Middle frontal gyrus (tissue), 1 donor: Measurements from ENCODE around the gene HOXA7.

Source experiments
- DNase-seq: peaks from one replicate; pipeline ENCODE4 v3.0.0-alpha.2; 2015; ENCODE audit warnings: low spot score; ENCODE audit errors: extremely low spot score

HOXA7 gene

DNA sequence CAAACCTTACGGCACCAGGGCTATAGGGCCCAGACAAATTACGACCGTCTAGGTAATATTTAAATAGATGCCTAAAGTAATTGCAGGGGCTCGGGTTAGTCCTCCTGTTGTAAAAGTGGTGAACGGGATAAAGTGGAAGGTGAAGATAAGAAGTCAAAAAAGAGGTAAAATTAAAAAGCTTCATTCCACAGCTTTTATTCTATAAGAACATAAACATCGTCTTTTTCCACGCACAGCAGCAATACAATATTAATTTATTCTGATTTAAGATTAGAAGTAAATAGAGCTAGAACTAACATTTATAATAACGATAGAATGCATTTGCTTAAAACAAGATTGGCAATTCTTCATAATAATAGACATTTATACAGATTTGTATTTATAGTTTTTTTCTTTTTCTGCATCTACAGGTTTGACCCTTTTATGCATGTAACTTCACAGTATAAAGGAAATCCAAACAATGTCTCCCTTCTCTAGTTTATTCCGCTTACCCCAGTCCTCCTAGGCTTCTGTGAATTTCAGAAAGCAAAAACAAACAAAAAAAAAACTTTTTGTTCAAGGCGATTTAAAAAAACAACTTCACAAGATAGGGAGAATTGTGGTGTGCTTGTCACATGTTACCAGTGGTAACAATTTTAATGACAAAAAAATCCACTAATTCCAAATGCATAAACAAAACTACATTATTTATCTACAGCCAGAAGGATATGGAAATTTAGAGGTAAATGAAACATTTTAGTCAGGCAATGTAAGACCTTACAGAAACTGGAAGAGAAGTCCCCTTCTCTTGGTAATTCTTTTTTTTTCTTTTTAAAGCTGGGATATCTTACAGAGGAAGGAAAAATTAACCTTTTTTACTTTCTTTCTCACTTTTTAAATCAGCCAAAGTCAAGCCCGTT is 14.2 kb upstream of the HOXA7 start:
- DNase-seq = no peak

DNA sequence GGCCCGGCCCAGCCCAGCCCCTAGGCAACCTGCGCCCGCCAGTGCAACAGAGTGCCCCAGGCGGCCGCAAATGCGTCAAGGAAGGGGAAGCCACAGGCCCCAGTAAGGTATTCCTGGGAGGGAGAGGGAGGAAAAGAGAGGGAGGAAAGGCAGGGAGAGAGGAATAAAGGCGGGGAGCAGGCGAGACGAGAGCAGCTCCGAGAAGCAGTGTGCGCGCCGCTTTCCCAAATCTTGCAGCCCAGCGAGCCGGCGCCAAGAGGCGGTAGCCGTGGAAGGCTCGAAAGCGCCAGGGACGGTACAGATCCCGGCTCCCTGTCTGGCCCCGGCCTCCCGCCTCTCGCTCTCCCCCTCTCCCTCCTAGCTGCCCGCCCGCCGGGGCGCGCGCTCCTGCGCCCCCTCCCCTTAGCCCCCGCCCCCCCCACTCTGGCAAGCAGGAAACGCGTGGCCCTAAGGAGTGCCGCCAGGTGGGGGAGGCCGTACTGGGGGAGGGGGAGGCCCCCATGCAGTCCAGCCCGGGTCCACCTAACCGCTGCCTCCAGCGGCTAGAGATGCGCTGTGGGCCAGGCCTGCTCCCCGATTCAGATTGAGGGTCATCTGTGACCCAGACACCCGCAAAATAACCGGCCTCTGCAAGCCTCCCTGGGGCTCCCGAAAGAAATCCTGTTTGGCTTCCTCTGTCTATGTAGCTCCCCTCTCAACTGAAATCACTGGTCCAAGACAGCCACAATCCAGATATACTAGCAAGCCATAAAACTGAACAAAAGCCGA is 13.4 kb upstream of the HOXA7 start:
- no peak for DNase-seq

DNA sequence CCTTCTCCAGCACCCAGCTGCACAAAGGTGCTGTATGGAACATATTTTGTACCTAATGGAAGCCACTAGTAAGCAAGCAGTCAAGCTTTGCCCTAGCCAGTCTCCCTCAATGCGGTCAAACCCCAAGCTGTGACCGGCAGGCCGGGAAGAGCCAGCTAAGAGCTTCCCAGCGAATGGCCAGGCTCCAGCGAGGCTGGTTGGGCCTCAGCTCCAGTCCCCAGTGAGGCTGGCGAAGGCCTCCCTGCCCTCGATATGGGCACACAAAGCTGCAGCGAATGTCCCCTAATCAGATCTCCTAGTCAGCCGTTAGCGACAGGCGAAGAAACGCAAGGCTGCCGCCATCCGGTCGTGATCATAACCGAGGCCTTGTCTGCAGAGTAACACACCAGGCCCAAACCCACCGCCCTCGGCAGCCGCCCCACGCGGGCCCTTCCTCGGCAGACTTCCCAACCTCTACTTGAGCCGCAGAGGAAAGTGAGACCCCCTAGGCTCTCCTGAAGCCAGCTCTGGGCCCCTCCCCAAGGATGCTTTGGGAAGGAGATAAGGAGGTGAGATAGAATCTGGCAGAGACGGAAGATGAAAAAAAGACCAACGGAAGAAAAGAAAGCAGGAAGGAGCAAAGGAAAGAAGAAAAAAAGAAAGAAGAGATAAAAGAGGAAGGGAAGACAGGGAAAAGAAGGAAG is 11.9 kb upstream of the HOXA7 start:
- DNase-seq = no peak

DNA sequence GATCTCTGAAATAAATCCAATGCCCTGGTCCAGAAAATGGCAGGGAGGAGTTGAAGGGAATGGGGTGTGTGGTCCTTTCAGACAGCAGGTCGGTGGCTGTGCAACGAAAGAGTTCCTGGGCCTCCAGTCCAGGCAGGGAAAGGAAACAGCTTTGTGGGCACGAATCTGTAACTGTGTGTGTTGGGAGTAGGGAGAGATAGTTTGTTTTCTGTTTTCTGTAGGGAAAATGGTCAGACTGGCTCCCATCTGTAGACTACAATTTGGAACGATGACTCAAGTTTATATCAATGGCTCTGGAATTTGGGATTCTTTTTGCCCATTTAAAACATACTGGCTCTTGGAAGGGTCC is 11.4 kb upstream of the HOXA7 start:
- no peak for DNase-seq

DNA sequence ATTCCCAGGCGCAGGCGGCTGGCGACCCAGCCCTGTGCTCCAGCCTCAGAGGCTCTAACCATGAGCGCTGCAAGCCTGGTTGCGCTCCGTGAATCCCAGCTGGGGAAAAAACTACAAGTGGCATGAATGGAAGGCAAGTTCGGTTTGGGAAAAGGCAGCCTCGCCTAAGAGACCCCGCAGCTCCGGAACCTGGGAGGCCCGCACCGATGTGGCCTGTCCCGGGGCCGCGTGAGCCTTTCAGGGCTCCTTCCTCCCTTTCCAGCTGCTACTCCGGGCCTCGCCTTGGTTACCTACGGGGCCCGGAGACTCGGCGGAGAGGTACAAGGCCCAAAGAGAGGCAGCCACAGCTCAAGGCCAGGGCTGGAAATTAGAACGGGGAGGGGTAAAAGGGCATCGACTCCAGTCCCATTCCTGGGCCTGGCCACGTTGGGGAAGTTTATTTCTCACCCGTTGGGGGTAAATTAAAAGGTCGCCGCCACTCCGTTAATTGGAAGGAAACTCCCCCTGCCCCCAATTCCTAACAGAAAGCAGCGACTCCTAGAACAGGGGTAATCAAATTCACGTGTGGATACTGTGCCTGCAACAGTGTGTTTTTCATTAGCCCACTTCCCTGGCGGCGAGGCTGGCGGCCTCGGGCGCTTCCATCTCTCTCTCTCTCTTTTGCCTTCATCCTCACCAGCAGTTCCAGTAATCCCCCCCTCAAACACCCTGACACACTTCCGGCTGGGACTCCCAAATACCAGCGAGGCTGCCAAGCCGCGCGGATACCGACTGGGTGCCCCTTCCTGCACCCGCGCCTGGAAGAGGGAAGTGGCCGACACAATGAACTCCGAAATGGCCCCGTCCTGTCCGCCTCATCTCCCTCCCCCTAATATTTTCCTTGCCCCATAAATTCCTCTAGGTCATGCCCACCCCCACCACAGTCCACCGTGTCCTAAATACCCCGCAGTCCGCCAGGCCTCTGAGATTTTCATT is 10.3 kb upstream of the HOXA7 start:
- DNase-seq = no peak

DNA sequence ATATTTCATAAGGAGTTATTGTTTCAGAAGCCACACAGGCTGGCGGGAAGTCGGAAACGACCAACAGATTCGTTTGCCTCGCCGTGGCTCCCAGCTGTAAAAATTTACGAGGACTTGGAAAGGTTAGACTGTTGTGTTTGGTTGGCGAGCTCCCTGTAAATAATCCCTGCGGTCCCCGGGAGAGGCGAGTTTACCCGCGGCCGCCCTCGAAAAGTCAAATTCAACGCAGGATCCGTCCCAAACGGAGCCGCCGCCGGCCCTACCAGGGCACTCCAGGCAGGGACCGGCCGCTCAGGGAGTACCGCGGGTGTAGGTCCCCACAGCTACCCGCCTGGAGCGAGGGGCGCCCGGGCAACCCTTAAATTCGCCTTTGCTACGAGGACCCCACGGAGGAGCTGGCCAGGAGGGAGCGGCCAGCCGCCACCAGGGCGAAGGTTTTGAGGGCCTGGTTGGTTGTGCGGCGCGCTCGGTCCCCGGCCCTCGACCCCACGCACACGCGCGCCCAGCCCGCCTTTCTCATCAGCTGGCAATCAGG is 9.6 kb upstream of the HOXA7 start:
- DNase-seq = no peak

DNA sequence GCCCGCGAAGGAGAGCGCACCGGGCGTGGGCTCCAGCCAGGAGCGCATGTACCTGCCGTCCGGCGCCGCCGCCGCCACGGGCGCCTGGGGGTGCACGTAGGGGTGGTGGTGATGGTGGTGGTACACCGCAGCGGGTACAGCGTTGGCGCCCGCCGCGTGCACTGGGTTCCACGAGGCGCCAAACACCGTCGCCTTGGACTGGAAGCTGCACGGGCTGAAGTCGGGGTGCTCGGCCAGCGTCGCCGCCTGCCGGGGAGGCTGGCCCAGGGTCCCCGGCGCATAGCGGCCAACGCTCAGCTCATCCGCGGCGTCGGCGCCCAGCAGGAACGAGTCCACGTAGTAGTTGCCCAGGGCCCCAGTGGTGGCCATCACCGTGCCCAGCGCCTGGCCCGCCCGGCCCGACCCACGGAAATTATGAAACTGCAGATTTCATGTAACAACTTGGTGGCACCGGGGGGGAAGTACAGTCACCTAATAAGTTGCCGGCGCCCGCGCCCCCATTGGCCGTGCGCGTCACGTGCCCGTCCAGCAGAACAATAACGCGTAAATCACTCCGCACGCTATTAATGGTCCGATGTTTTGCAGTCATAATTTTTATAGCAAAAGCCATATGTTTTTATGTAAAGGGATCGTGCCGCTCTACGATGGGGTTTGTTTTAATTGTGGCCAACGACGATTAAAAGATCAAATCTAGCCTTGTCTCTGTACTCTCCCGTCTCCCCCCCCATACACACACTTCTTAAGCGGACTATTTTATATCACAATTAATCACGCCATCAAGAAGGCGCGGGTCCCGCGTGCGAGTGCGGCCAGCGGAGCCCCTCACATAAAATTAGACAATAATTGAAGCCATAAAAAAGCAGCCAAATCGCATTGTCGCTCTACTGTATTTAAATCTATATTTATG is 8.9 kb upstream of the HOXA7 start, which contains the start of gene HOXA9:
TSS of gene HOXA9 (minus strand) at position 449 of the 907 bp plus-strand sequence. CDS start at position 369, 80 bp downstream.
- DNase-seq = no peak

DNA sequence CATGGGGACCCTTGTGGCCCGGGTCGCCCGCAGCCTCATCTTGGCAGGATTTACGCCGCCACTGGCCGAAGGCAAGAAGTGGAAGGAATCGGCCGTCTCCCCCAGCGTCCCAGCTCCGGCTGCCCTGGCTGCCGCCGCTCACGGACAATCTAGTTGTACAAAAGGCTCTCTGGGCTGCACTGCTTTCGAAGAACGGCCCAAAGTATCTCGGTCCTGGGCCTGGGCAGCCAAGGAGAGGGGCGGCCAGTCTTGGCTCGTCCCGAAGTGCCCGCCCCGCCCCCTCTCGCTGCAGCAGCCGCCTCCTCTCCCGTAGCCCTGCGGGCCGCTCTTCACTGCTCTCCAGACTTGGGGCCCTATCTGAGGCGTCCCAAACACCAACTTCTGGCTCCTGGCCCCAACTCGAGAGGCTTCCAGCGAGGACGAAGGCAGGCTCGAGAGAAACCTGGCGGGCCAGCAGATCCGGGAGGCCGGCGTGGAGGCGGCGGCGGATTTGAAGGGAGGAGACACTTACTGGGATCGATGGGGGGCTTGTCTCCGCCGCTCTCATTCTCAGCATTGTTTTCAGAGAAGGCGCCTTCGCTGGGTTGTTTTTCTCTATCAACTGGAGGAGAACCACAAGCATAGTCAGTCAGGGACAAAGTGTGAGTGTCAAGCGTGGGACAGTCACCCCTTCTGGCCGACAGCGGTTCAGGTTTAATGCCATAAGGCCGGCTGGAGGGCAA is 8.1 kb upstream of the HOXA7 start:
- no peak for DNase-seq

DNA sequence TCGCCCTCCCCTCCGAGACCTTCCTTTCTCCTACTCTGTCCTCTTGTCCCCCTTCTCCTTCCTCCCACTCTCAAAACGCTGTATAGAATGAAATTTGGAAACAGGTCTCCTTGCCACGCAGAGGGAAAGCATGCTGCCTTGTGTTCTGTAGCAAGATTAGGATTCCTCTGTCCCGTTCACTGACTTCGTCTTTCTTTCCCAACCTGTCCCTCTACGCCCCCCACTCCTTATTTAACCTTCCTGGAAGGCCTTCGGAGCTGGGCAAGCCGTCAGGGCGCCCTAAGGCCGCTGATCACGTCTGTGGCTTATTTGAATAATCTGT is 7.5 kb upstream of the HOXA7 start:
- no peak for DNase-seq

DNA sequence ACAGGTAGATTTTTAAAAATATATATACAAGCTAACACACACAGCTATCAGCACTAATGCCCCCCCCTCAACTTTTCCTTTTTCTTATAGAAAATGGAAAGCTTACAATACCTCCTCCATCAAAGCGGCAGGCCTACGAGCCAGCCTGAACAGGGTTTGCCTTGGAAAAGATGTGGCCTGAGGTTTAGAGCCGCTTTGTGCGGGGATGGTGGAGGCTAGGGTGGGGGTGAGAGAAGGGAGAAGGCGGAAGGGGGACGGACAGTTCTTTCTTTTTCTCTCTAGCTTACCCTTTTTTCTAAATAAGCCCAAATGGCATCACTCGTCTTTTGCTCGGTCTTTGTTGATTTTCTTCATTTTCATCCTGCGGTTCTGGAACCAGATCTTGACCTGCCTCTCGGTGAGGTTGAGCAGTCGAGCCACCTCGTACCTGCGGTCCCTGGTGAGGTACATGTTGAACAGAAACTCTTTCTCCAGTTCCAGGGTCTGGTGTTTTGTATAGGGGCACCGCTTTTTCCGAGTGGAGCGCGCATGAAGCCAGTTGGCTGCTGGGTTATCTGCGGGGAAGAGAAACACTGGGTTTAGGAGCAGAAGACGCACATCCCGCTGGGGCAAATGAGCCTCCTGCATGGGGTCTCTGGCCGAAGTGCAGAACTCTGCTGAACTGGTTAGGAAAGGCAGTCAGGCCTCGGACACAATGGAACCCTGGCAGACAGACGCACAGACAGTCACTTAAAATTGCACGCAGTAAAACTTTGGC is 7.0 kb upstream of the HOXA7 start:
- DNase-seq = no peak

DNA sequence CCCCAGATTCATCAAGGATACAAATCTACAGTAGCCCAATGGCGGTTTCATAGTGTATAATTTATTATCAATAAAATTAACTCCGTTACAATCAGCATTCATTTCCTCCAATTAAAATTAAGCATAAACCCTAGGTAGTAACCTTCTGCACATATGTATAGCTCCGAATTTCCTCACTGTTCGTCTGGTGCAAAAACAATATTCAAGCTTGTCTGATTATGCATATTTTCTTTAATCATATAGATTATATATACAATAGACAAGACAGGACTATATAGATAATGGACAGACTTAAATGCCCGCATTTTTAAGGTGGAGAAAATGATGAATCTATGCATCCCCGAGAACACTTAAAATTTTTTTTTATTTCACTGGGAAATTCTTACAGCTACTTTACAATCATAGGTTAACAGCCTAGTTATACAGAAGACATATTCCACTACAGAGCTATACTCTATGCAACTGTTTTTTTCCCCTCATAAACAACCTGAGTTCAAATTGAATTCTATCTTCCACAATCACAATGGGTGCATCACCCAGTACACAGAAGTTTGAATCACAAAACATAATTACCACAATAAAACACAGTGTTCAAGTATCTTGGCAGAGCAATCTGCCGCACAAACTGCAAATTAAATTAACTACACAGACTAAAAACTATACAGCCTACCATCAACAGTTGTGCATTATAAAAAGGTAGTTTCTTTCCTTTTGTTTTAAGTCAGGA is 6.2 kb upstream of the HOXA7 start:
- DNase-seq = no peak

DNA sequence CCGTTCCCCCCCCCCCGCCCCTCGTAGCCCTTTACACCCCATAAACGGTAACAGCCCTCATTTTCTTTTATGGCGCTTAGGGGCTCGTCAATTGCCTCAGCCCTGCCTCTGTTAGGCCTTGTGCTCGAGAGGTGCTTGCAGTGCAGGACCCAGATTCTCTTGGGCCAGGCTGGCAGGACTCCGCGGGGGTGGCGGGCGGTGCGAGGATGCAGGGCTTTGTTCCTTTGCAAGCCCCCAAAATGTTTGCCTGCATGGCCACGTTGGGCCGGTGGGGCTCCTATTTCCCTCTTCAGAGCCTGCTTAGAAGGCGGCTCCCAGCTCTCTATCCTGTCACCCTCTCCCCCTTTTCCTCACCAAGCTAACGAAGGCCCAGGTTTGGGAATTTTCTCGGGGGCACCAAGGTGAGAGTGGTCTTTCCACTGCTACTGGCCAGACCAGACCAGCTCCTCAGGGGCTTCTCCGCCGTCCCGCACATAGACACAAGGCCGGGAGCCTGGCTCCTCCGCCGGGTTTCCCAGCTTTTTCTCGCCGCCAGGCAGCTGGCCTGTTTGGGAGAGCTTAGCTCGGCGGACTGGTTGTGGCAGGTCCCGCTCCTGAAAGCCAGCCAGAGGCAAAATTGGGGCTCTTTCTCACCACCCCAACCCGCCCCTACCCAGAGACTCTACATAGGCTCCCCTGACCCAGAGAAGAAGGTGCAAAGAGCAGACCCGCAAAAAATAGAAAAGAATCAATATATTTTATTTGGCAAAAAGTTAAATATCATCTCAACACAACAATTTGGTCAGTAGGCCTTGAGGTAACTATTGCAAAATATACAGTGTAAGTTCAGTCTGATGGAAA is 5.5 kb upstream of the HOXA7 start:
- DNase-seq = no peak

DNA sequence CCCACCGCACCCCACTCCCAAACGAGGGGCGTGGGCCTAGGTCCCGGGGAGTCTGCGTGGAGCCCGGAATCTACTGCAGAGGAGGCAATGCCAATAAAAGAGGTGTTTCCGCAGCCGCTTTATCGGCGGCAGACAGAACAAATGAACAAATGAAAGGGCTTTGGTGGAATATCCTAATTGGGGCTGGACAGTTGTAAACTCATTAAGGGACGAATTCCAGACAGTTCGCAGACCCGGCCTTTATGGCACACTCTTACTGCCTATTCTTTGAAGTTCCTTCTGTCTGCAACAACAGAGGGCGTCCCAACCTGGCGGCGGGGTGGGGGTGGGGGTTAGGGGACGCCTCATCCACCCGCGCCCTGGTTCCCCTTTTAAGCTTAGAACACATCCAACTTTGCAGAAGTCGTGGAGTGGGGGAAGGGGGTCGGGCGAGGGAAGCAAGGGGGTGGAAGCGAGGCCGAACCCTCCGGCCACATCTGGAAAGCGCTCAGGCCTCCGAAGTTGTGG is 4.8 kb upstream of the HOXA7 start:
- no peak for DNase-seq

DNA sequence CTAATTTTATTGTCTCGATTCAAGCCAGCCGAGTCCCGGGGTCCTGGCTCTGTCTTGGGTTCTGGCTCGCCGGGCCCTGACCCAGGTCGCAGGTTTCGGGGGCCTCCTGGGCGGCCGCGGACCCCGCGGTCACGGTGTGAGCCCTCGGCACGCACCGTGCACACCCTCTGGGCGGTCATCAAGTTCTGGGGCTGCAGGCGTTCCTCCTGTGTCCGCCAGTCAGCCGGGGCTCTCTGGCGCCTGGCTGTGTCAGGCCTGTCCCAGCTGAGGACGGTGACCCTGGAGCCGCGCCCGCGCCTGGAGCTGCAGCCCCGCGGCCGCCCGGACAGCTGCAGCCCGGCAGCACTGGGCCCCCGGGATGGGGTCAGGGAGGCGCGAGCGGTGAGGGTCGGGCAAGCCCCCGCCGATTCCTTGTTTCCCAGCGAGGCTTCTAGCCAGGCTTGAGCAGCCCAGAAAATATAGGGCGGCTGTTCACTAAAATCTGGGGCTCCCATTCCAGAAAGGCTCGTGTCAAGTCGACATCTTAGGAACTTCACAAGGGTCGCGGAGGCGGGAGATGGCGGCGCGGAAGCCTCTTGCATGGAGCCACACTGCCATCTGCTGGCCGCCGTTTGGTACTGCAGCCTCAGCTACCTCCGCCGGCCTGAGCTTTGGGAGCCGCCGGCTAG is 4.2 kb upstream of the HOXA7 start:
- DNase-seq = peak; percentile 26

DNA sequence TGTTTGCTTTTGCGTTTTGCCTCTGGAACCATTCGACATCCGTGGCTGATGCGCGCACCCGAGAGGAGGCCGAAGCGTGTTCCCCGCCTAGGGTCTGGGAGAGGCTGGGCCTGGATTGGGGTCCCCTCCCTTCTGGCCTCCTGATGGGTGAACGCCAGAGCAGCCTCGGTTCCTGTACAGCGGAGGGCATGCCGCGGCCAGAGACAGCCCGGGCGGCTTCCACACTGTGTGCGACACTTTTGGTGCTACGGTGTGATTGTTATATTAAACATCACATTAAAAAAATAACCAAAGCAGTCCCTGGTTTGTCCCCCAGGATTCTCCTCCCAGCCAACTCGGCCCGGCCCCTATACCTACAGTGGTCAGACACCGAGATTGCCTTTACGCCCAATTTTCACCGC is 3.7 kb upstream of the HOXA7 start:
- DNase-seq = no peak
